LNCaP clone FGC (cell line): ENCODE data around the gene CELSR1.
A peak's percentile ranks its signal among the peaks of the same experiment; 100 is the strongest.

Experiments used
- DNase-seq: peaks from one replicate; pipeline ENCODE4 v3.0.0-alpha.2; 2011; ENCODE audit warnings: low read depth
- H3K4me3 ChIP-seq: 2 replicates; pipeline ENCODE4 v1.5.1; 2011; ENCODE audit warnings: mild to moderate bottlenecking, low read depth, low read length, control low read depth
- CTCF ChIP-seq: IDR thresholded peaks from 2 replicates; pipeline ENCODE4 v1.5.1; 2012; ENCODE audit warnings: mild to moderate bottlenecking; ENCODE audit not compliant: control insufficient read depth, insufficient read depth; ENCODE audit errors: extremely low read depth

Gene CELSR1

GRCh38 chr22:46394622-46395021, 142.8 kb downstream of the CELSR1 start:
- TF ChIP-seq CTCF, result no peak
- DNase-seq, result no peak
- no peak overlapping the region for H3K4me3 ChIP-seq

GRCh38 chr22:46393873-46394272, 143.5 kb downstream of the CELSR1 start:
- DNase-seq, result no peak
- no peak for TF ChIP-seq CTCF
- H3K4me3 ChIP-seq, result no peak overlapping the region

- no peak for DNase-seq
- no peak overlapping the region for H3K4me3 ChIP-seq
- no peak for TF ChIP-seq CTCF
Observed at GRCh38 chr22:46392137-46392844, 145.1 kb downstream of the CELSR1 start.

DNA sequence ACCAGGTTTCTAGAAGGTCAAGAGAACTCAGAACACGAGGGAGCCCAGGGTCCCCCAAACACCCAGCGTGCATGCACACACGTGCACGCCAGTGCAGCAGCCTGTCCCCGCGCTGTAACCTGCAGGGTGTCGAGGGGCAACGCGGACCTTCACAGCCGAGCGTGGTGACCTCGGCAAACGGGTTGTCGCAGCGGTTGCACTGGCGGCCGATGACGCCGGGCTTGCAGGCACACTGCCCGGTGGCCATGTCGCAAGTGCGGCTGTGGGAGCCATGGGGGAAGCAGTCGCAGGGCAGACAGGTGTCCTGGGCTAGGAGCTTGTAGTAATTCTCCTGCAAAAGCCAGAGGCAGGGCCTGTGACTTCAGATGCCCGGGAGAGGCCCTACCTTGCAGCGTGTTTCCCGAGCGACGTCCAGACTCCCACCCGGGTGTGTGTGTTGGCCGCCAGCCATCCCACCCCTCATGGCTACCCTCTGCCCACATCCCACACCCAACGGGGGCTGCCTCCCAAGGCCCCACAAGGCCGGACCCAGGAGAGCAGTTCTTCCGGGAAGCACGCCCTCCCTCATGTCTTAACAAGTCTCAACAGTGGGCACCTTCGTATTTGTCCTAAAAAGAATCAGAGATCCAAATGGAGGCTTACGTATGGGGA, 145.8 kb downstream of the CELSR1 start:
- DNase-seq, result no peak
- no peak for TF ChIP-seq CTCF
- no peak overlapping the region for H3K4me3 ChIP-seq

- TF ChIP-seq CTCF, result peak; percentile 67
- H3K4me3 ChIP-seq, result no peak overlapping the region
- DNase-seq, result peak; percentile 57
Observed at GRCh38 chr22:46390652-46391301, 146.6 kb downstream of the CELSR1 start.

GRCh38 chr22:46390105-46390651, 147.2 kb downstream of the CELSR1 start:
- TF ChIP-seq CTCF, result no peak
- no peak for DNase-seq
- no peak overlapping the region for H3K4me3 ChIP-seq

DNA sequence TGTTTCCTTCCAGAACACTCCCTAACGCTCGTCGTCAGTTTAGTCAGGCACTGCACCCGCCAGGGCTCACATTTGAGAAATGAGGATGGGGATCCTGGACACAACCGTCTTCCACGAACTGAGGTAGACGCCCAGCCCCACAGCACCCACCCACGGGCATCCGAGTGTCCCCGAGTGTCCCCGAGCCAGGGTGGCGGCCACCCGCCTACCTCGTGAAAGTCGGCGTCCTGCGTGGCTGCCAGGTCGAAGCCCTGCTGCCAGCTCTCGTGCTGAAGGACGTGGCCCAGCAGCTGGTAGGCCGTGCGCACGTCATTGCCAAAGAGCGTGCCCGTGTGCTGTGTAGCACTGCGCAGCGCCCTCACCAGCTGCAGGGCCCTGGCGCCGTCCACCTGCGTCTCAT, 148.3 kb downstream of the CELSR1 start:
- no peak for TF ChIP-seq CTCF
- no peak for DNase-seq
- H3K4me3 ChIP-seq, result no peak overlapping the region
